H1 (cell line): ENCODE data around the gene FKBP5. TPM values are rescaled to one million over a fixed set of nuclear protein-coding genes. Genes with fewer than 3 reads are reported as not detected.

Source experiments
- CTCF ChIA-PET: fragments of 300-600 bp; sonication (Branson Sonifier 250); formaldehyde crosslinking; loops from one replicate; lab custom pipeline; 2021; ENCODE audit not compliant: partially characterized antibody; lab: Charles Lee
- POLR2A ChIA-PET: fragments of 300-600 bp; sonication (Branson Sonifier 250); formaldehyde crosslinking; loops from one replicate; lab custom pipeline; 2021; ENCODE audit warnings: inconsistent platforms; ENCODE audit not compliant: partially characterized antibody; lab: Charles Lee
- DNase-seq, 2 experiments: peaks; one replicate each; pipeline versions ENCODE4 v3.0.0 to v3.0.0-alpha.2; 2010 to 2022; ENCODE audit warnings: low spot score in 2 of 2, low read depth in 1 of 2, mixed read lengths in 1 of 2
- FAIRE-seq: peaks from 2 replicates; lab custom pipeline; 2011; peaks lifted over from hg19 to GRCh38; lab: Jason Lieb, UNC
- H2AFZ ChIP-seq: 2 replicates; pipeline ENCODE4 v1.8.1; 2012; ENCODE audit warnings: low read length, inconsistent platforms
- H2AK5ac ChIP-seq: 2 replicates; pipeline ENCODE4 v1.6.1; 2013; ENCODE audit warnings: low read depth, low read length
- H2BK120ac ChIP-seq: replicated peaks from 2 replicates; pipeline ENCODE3; 2013; ENCODE audit warnings: low read depth, low read length, inconsistent platforms
- H2BK12ac ChIP-seq: 2 replicates; pipeline ENCODE4 v1.6.1; 2013; ENCODE audit warnings: low read depth, low read length
- H2BK15ac ChIP-seq: 2 replicates; pipeline ENCODE4 v1.6.1; 2013; ENCODE audit warnings: low read length
- H2BK20ac ChIP-seq: 2 replicates; pipeline ENCODE4 v1.6.1; 2013; ENCODE audit warnings: low read length
- H2BK5ac ChIP-seq: 2 replicates; pipeline ENCODE4 v1.6.1; 2013; ENCODE audit warnings: low read depth, low read length
- H3K14ac ChIP-seq: 2 replicates; pipeline ENCODE4 v1.6.1; 2013; ENCODE audit warnings: inconsistent platforms; ENCODE audit not compliant: insufficient read length
- H3K18ac ChIP-seq: 2 replicates; pipeline ENCODE4 v1.6.1; 2013; ENCODE audit warnings: low read length; ENCODE audit errors: extremely low read depth
- H3K23ac ChIP-seq: 2 replicates; pipeline ENCODE4 v1.6.1; 2013; ENCODE audit warnings: inconsistent platforms; ENCODE audit not compliant: insufficient read length
- H3K23me2 ChIP-seq: 2 replicates; pipeline ENCODE4 v1.6.1; 2013; ENCODE audit warnings: low read depth, low read length
- H3K27ac ChIP-seq: 2 replicates; pipeline ENCODE4 v1.6.1; 2011; ENCODE audit warnings: low read depth, low read length, inconsistent platforms
- H3K27me3 ChIP-seq, 4 experiments: replicated peaks in 1 of 4; 1 replicate in 1 of 4; 2 replicates in 3 of 4; pipeline versions ENCODE4 v1.6.1 to v1.8.1; 2011 to 2013; ENCODE audit warnings: low read length in 3 of 4, mild to moderate bottlenecking in 3 of 4, inconsistent platforms in 2 of 4, mixed read lengths in 2 of 4, moderate library complexity in 1 of 4; ENCODE audit not compliant: control insufficient read depth in 3 of 4, insufficient read depth in 3 of 4; ENCODE audit errors: extremely low read depth in 1 of 4
- H3K36me3 ChIP-seq, 4 experiments: 2 replicates each; pipeline versions ENCODE4 v1.6.1 to v1.8.1; 2011 to 2013; ENCODE audit warnings: mild to moderate bottlenecking in 4 of 4, low read length in 3 of 4, moderate library complexity in 2 of 4, control low read depth in 1 of 4, inconsistent platforms in 1 of 4; ENCODE audit not compliant: insufficient read depth in 4 of 4, control insufficient read depth in 2 of 4
- H3K4ac ChIP-seq: replicated peaks from 2 replicates; pipeline ENCODE3; 2013; ENCODE audit warnings: low read length, low read depth, mixed read lengths, inconsistent platforms; ENCODE audit not compliant: insufficient read length
- H3K4me1 ChIP-seq, 4 experiments: replicated peaks in 1 of 4; 1 replicate in 1 of 4; 2 replicates in 3 of 4; pipeline versions ENCODE4 v1.6.1 to v1.8.1; 2011 to 2013; ENCODE audit warnings: low read length in 3 of 4, inconsistent platforms in 2 of 4, mixed read lengths in 1 of 4; ENCODE audit not compliant: insufficient read depth in 4 of 4, control insufficient read depth in 3 of 4
- H3K4me2 ChIP-seq, 2 experiments: 2 replicates each; pipeline versions ENCODE4 v1.6.1 to v1.8.1; 2011 to 2013; ENCODE audit warnings: low read depth in 2 of 2, low read length in 2 of 2, control low read depth in 1 of 2, inconsistent platforms in 1 of 2, mild to moderate bottlenecking in 1 of 2; ENCODE audit not compliant: insufficient read depth in 1 of 2
- H3K4me3 ChIP-seq, 4 experiments: fragments of 200-600, 300-600 bp in 1 of 4; sonication (generic), shearing (Covaris generic), sonication (Bioruptor Twin) in 1 of 4; 2 replicates each; pipeline versions ENCODE4 v1.5.1 to v1.8.1; 2011 to 2016; ENCODE audit warnings: low read length in 4 of 4, low read depth in 3 of 4, control low read depth in 2 of 4, inconsistent platforms in 2 of 4, mild to moderate bottlenecking in 2 of 4, mixed read lengths in 1 of 4, moderate library complexity in 1 of 4; ENCODE audit not compliant: insufficient read depth in 2 of 4; ENCODE audit errors: extremely low read depth in 1 of 4
- H3K56ac ChIP-seq: replicated peaks from 2 replicates; pipeline ENCODE3; 2013; ENCODE audit warnings: low read depth, mild to moderate bottlenecking, mixed read lengths, low read length, inconsistent platforms; ENCODE audit not compliant: insufficient read length
- H3K79me1 ChIP-seq: 2 replicates; pipeline ENCODE4 v1.6.1; 2013; ENCODE audit warnings: low read depth, low read length, control low read depth
- H3K79me2 ChIP-seq, 2 experiments: 2 replicates each; pipeline versions ENCODE4 v1.6.1 to v1.8.1; 2012 to 2013; ENCODE audit warnings: low read length in 2 of 2, mild to moderate bottlenecking in 2 of 2, inconsistent platforms in 1 of 2; ENCODE audit not compliant: insufficient read depth in 2 of 2, control insufficient read depth in 1 of 2
- H3K9ac ChIP-seq, 4 experiments: replicated peaks in 1 of 4; 1 replicate in 1 of 4; 2 replicates in 3 of 4; pipeline versions ENCODE4 v1.6.1 to v1.8.1; 2011 to 2013; ENCODE audit warnings: low read depth in 3 of 4, low read length in 3 of 4, control low read depth in 2 of 4, mild to moderate bottlenecking in 2 of 4, moderate library complexity in 2 of 4, inconsistent platforms in 1 of 4; ENCODE audit errors: extremely low read depth in 1 of 4
- H3K9me3 ChIP-seq, 2 experiments: 2 replicates each; pipeline versions ENCODE4 v1.6.1 to v1.8.1; 2012 to 2013; ENCODE audit warnings: mild to moderate bottlenecking in 2 of 2, moderate library complexity in 2 of 2, control low read depth in 1 of 2, inconsistent platforms in 1 of 2, low read depth in 1 of 2, low read length in 1 of 2, mixed read lengths in 1 of 2; ENCODE audit not compliant: insufficient read depth in 2 of 2
- H4K20me1 ChIP-seq, 2 experiments: replicated peaks in 1 of 2; 2 replicates each; pipeline versions ENCODE3 to v1.8.1; 2011 to 2013; ENCODE audit warnings: inconsistent platforms in 2 of 2, low read length in 2 of 2, mild to moderate bottlenecking in 1 of 2; ENCODE audit not compliant: insufficient read depth in 2 of 2, control insufficient read depth in 1 of 2
- H4K5ac ChIP-seq: 2 replicates; pipeline ENCODE4 v1.6.1; 2013; ENCODE audit warnings: low read length, low read depth, mixed read lengths, inconsistent platforms; ENCODE audit not compliant: insufficient read length
- H4K8ac ChIP-seq: 2 replicates; pipeline ENCODE4 v1.8.0; 2013; ENCODE audit warnings: mild to moderate bottlenecking, moderate library complexity, low read length, inconsistent platforms; ENCODE audit not compliant: insufficient read depth; ENCODE audit errors: extremely low read depth
- H4K91ac ChIP-seq: replicated peaks from 2 replicates; pipeline ENCODE3; 2013; ENCODE audit warnings: low read length, mixed read lengths, inconsistent platforms; ENCODE audit not compliant: insufficient read length
- CHD2 ChIP-seq: IDR thresholded peaks from 2 replicates; pipeline ENCODE4 v1.6.1; 2012; ENCODE audit warnings: low read length, improper control_type of control experiment
- CREB1 ChIP-seq: IDR thresholded peaks from 2 replicates; pipeline ENCODE4 v1.6.1; 2012; ENCODE audit warnings: inconsistent platforms
- EGR1 ChIP-seq: IDR thresholded peaks from 2 replicates; pipeline ENCODE4 v1.6.1; 2011; ENCODE audit warnings: low read depth, low read length, borderline replicate concordance
- GABPA ChIP-seq: IDR thresholded peaks from 2 replicates; pipeline ENCODE4 v1.6.1; 2011; ENCODE audit warnings: mild to moderate bottlenecking, low read length, moderate library complexity, borderline replicate concordance; ENCODE audit not compliant: insufficient read depth
- RFX5 ChIP-seq: IDR thresholded peaks from 2 replicates; pipeline ENCODE4 v1.6.1; 2011; ENCODE audit warnings: low read depth, low read length, improper control_type of control experiment, borderline replicate concordance
- RNF2 ChIP-seq: fragments of 200-900, 300-1000 bp; sonication (generic); IDR thresholded peaks from 2 replicates; pipeline ENCODE4 v1.7.1; 2016; ENCODE audit warnings: borderline replicate concordance, low read depth, mild to moderate bottlenecking, antibody characterized with exemption, low read length; ENCODE audit not compliant: poor library complexity, severe bottlenecking; ENCODE audit errors: missing control alignments
- SIRT6 ChIP-seq: IDR thresholded peaks from one replicate; pipeline ENCODE4 v1.7.1; 2012; ENCODE audit warnings: low read length, inconsistent platforms
- SP4 ChIP-seq: IDR thresholded peaks from 2 replicates; pipeline ENCODE4 v1.6.1; 2012; ENCODE audit warnings: low read length, inconsistent platforms
- TAF1 ChIP-seq: IDR thresholded peaks from 2 replicates; pipeline ENCODE4 v1.6.1; 2011; ENCODE audit warnings: mild to moderate bottlenecking, low read depth, low read length
- TBP ChIP-seq: IDR thresholded peaks from 2 replicates; pipeline ENCODE4 v1.6.1; 2011; ENCODE audit warnings: low read depth, low read length, improper control_type of control experiment
- WGBS, 2 experiments: shearing (Covaris generic) in 1 of 2; methylation state at CpG; one replicate each; pipeline versions ENCODE4 v1.1.6 to v1.1.7; 2013 to 2015; ENCODE audit warnings: low lambda C conversion rate in 2 of 2, mixed read lengths in 2 of 2, inconsistent platforms in 1 of 2, low coverage in 1 of 2, missing lambda C conversion rate in 1 of 2; ENCODE audit not compliant: insufficient replicate concordance in 2 of 2, insufficient coverage in 1 of 2, insufficient read length in 1 of 2; ENCODE audit errors: extremely low coverage in 1 of 2, missing lambda C conversion rate in 1 of 2; 5-methylcytosine and 5-hydroxymethylcytosine counted together
- polyA plus RNA-seq, 7 experiments: library from polyadenylated mRNA; depleted of rRNA in 3 of 7; stranded (reverse) in 5 of 7; unstranded in 2 of 7; fragments of >200 nt in 5 of 7; fragments of 200-250 nt in 2 of 7; gene quantifications; 1 replicate in 5 of 7; 2 replicates in 1 of 7; 4 replicates in 1 of 7; pipeline versions ENCODE4 v1.2.1 to v1.2.3, GENCODE V29; 2011 to 2013; ENCODE audit warnings: missing spikeins in 2 of 7, mixed read lengths in 2 of 7
- total RNA-seq: library from RNA; stranded (reverse); fragmentation: NEBNext Ultra II Directional; extraction: Animal tissue kit (Norgen Biotek cat#: 25700); gene quantifications from 2 replicates; pipeline ENCODE4 v1.2.1, GENCODE V29; 2021

FKBP5 gene
- total and polyA plus RNA-seq, 2 of the 8 experiments (the other 6 are each of a cell fraction or from before 2014, with no cell fraction given) = 14.3 to 40.4 TPM

DNA sequence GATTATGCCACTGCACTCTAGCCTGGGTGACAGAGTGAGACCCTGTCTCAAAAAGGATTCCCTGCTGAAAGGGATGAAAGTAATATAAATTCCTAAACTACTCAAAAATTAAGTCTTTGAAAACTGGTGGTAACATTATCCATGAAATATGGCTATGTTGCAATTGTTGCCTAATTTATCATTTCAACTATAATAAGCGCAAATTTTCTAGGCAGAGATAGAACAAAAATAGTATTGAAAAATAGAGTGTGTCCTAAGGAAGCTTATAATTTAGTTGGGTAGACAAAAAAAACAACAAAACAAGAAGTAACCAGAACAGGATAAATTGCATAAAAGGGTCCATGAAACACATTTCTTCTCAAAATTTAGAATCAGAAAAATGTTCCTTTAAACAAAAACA is 68.0 kb downstream of the FKBP5 start:
- TF ChIP-seq GABPA (no peak), RNF2 (no peak), CHD2 (no peak), EGR1 (no peak), CREB1 (no peak), RFX5 (no peak), TAF1 (no peak), TBP (no peak), SIRT6 (no peak), SP4 (no peak)

More for the DNA sequence above, 68.0 kb downstream of the FKBP5 start:
- H3K56ac ChIP-seq = no peak overlapping the region
- H2AK5ac ChIP-seq = no peak overlapping the region
- H3K4me2 ChIP-seq = no peak overlapping the region
- no peak overlapping the region for H4K5ac ChIP-seq
- FAIRE-seq (no peak), DNase-seq (no peak)
- H3K14ac ChIP-seq = no peak overlapping the region
- WGBS, 2 experiments = 88% methylated on average over 1 of the region's 1 CpG; no CpG with 5 or more reads in 1 of the 2 experiments
- no peak overlapping the region for H3K23ac ChIP-seq
- H2AFZ ChIP-seq = no peak overlapping the region
- H4K91ac ChIP-seq = no peak overlapping the region
- no peak overlapping the region for H3K18ac ChIP-seq
- no peak overlapping the region for H2BK5ac ChIP-seq
- no peak overlapping the region for H4K8ac ChIP-seq
- H3K27ac ChIP-seq = no peak overlapping the region
- ChIA-PET POLR2A (no interaction called here), CTCF (interaction anchor here (0.6 to 1.3 kb wide), 3 partner anchors 17 to 117 kb away, joined by 3 to 5 read pairs (median 5); partner anchors contain the start of gene ARMC12)
- peaks cover 0 to 15% (median 4%) of the 10 kb centered on the region in 4 experiments; a peak in 6 of 8 replicates for H3K36me3 ChIP-seq
- no peak overlapping the region for H2BK20ac ChIP-seq
- no peak overlapping the region for H3K4ac ChIP-seq
- no peaks in the 10 kb centered on the region for H3K23me2 ChIP-seq
- no peaks in the 10 kb centered on the region for H3K4me1 ChIP-seq
- H3K9me3 ChIP-seq = no peaks in the 10 kb centered on the region
- no peak overlapping the region for H2BK120ac ChIP-seq
- H2BK12ac ChIP-seq = no peak overlapping the region
- no peak overlapping the region for H3K9ac ChIP-seq
- H4K20me1 ChIP-seq = peaks cover 0 to 1% of the 10 kb centered on the region in 2 experiments
- H3K27me3 ChIP-seq = no peaks in the 10 kb centered on the region
- H3K4me3 ChIP-seq = no peak overlapping the region
- H2BK15ac ChIP-seq = no peak overlapping the region
- no peaks in the 10 kb centered on the region for H3K79me2 ChIP-seq
- no peaks in the 10 kb centered on the region for H3K79me1 ChIP-seq
